GM23338 (cell line): Measurements from ENCODE around the gene WNK1. TPM values are rescaled to one million over a fixed set of nuclear protein-coding genes. Genes with fewer than 3 reads are reported as not detected.

ENCODE experiments used
- ATAC-seq: fragments of 200-7000 bp; cut with Tn5 transposase; 3 replicates; pipeline ENCODE4 v1.9.1; 2020
- DNase-seq: peaks from one replicate; pipeline ENCODE4 v3.0.0-alpha.2; 2015; ENCODE audit warnings: low spot score
- H2AFZ ChIP-seq: fragments of 200-600 bp; sonication (generic); 2 replicates; pipeline ENCODE4 v1.8.0; 2016; ENCODE audit warnings: antibody characterized with exemption, mild to moderate bottlenecking, moderate library complexity
- H3F3A ChIP-seq: fragments of 200-600 bp; sonication (generic); replicated peaks from 2 replicates; pipeline ENCODE4 v1.8.0; 2017; ENCODE audit warnings: antibody characterized with exemption, mixed run types, low read depth
- H3K27ac ChIP-seq: fragments of 200-600 bp; sonication (generic); 2 replicates; pipeline ENCODE4 v1.6.1; 2016; ENCODE audit warnings: low read depth
- H3K27me3 ChIP-seq: fragments of 200-600 bp; sonication (generic); 2 replicates; pipeline ENCODE4 v1.8.0; 2016; ENCODE audit warnings: mild to moderate bottlenecking, mixed run types, moderate library complexity; ENCODE audit not compliant: insufficient read depth
- H3K36me3 ChIP-seq: fragments of 200-600 bp; sonication (generic); 2 replicates; pipeline ENCODE4 v1.8.0; 2016; ENCODE audit warnings: mild to moderate bottlenecking; ENCODE audit not compliant: insufficient read depth
- H3K4me1 ChIP-seq: fragments of 200-600 bp; sonication (generic); 2 replicates; pipeline ENCODE4 v1.8.0; 2016; ENCODE audit warnings: mild to moderate bottlenecking, moderate library complexity; ENCODE audit not compliant: insufficient read depth
- H3K4me2 ChIP-seq: fragments of 200-600 bp; sonication (generic); 2 replicates; pipeline ENCODE4 v1.7.1; 2017; ENCODE audit warnings: mixed run types
- H3K4me3 ChIP-seq: fragments of 200-600 bp; sonication (generic); 2 replicates; pipeline ENCODE4 v1.6.1; 2016; ENCODE audit warnings: mixed run types
- H3K79me2 ChIP-seq: fragments of 200-600 bp; sonication (generic); replicated peaks from 2 replicates; pipeline ENCODE4 v1.8.0; 2017; ENCODE audit warnings: mild to moderate bottlenecking; ENCODE audit not compliant: insufficient read depth
- H3K9me2 ChIP-seq: fragments of 200-600 bp; sonication (generic); 2 replicates; pipeline ENCODE4 v1.8.0; 2017; ENCODE audit not compliant: insufficient read depth
- H4K20me1 ChIP-seq: fragments of 200-600 bp; sonication (generic); replicated peaks from 2 replicates; pipeline ENCODE4 v1.8.0; 2017; ENCODE audit warnings: mild to moderate bottlenecking; ENCODE audit not compliant: insufficient read depth
- H3K27ac Mint-ChIP-seq: 2 replicates; pipeline ENCODE4 v1.8.0; 2020; ENCODE audit warnings: inconsistent platforms, mild to moderate bottlenecking, moderate library complexity, mixed read lengths
- H3K27me3 Mint-ChIP-seq: 3 replicates; pipeline ENCODE4 v1.8.0; 2022; ENCODE audit warnings: low read depth, mild to moderate bottlenecking, moderate library complexity, mixed read lengths, inconsistent platforms; ENCODE audit not compliant: insufficient read depth, poor library complexity
- H3K36me3 Mint-ChIP-seq: 3 replicates; pipeline ENCODE4 v1.8.0; 2021; ENCODE audit warnings: low read depth, mild to moderate bottlenecking, inconsistent platforms, moderate library complexity, mixed read lengths
- H3K4me1 Mint-ChIP-seq: 3 replicates; pipeline ENCODE4 v1.8.0; 2020; ENCODE audit warnings: mild to moderate bottlenecking, inconsistent platforms, mixed read lengths
- H3K4me3 Mint-ChIP-seq: 3 replicates; pipeline ENCODE4 v1.8.0; 2021; ENCODE audit warnings: moderate library complexity, mild to moderate bottlenecking, inconsistent platforms, mixed read lengths
- H3K9me3 Mint-ChIP-seq: 3 replicates; pipeline ENCODE4 v1.8.0; 2020; ENCODE audit warnings: moderate library complexity, mild to moderate bottlenecking, inconsistent platforms, mixed read lengths
- CREB1 ChIP-seq: fragments of 250-450 bp; sonication (Bioruptor Pico); IDR thresholded peaks from 2 replicates; pipeline ENCODE4 v1.5.0; 2020; ENCODE audit warnings: low read depth, mild to moderate bottlenecking, moderate library complexity
- CTCF ChIP-seq, 2 experiments: fragments of 200-600 bp in 1 of 2; sonication (generic) in 1 of 2; conservative IDR thresholded peaks; 2 replicates each; pipeline versions ENCODE4 v1.5.1 to v1.6.1; 2016 to 2017; ENCODE audit warnings: antibody characterized with exemption in 2 of 2, low read depth in 2 of 2, mild to moderate bottlenecking in 2 of 2, moderate library complexity in 1 of 2
- ETS1 ChIP-seq: IDR thresholded peaks from 2 replicates; pipeline ENCODE4 v1.6.1; 2016; ENCODE audit warnings: antibody characterized with exemption
- EZH2 ChIP-seq: fragments of 200-600 bp; sonication (generic); IDR thresholded peaks from one replicate; pipeline ENCODE4 v1.8.0; 2017; ENCODE audit warnings: antibody characterized with exemption, mild to moderate bottlenecking, low read depth; ENCODE audit not compliant: unreplicated experiment
- EZH2phosphoT487 ChIP-seq: fragments of 200-600 bp; sonication (generic); IDR thresholded peaks from one replicate; pipeline ENCODE4 v1.8.1; 2018; ENCODE audit warnings: antibody characterized with exemption; ENCODE audit not compliant: unreplicated experiment
- JUNB ChIP-seq: IDR thresholded peaks from one replicate; pipeline ENCODE4 v1.6.1; 2016; ENCODE audit warnings: antibody characterized with exemption; ENCODE audit not compliant: unreplicated experiment
- NANOG ChIP-seq: IDR thresholded peaks from 2 replicates; pipeline ENCODE4 v1.6.1; 2016; ENCODE audit warnings: antibody characterized with exemption, borderline replicate concordance
- POLR2AphosphoS5 ChIP-seq: IDR thresholded peaks from 2 replicates; pipeline ENCODE4 v1.6.1; 2016; ENCODE audit warnings: antibody characterized with exemption, low read depth
- REST ChIP-seq: IDR thresholded peaks from one replicate; pipeline ENCODE4 v1.6.1; 2018; ENCODE audit warnings: antibody characterized with exemption; ENCODE audit not compliant: unreplicated experiment
- ZNF114 ChIP-seq: fragments of 250-450 bp; sonication (Bioruptor Pico); IDR thresholded peaks from 2 replicates; pipeline ENCODE4 v1.5.0; 2020; ENCODE audit warnings: mild to moderate bottlenecking, moderate library complexity
- ZNF331 ChIP-seq: fragments of 250-450 bp; sonication (Bioruptor Pico); IDR thresholded peaks from 2 replicates; pipeline ENCODE4 v1.5.0; 2020; ENCODE audit warnings: low read depth, mild to moderate bottlenecking, moderate library complexity
- polyA plus RNA-seq: library from polyadenylated mRNA; unstranded; fragments of >200 nt; fragmentation: Nextera tagmentation; extraction: Ambion mirVana; gene quantifications from 2 replicates; pipeline ENCODE4 v1.2.1, GENCODE V29; 2016
- total RNA-seq: library from RNA; depleted of rRNA; stranded (reverse); fragments of >200 nt; shearing (Covaris generic); gene quantifications from 2 replicates; pipeline ENCODE4 v1.2.3, GENCODE V29; 2014
- TF ChIP-seq, protein P1 (sequence below): fragments of 250-450 bp; sonication (Bioruptor Pico); IDR thresholded peaks from 2 replicates; pipeline ENCODE4 v1.5.0; 2020; ENCODE audit warnings: mild to moderate bottlenecking, moderate library complexity

WNK1 gene
- total and polyA plus RNA-seq, 2 experiments from 2014 or later = 86.8 to 114 TPM

- Histone ChIP-seq H3K79me2 (peaks cover 100% of the 10 kb centered on the region), H3K36me3 (no peaks in the 10 kb centered on the region), H3K4me2 (no peak overlapping the region), H3K9me2 (no peaks in the 10 kb centered on the region), H3F3A (no peaks in the 10 kb centered on the region), H3K27me3 (no peaks in the 10 kb centered on the region), H3K4me3 (no peak overlapping the region), H2AFZ (no peak overlapping the region), H3K4me1 (peaks cover 6% of the 10 kb centered on the region; the same call in 1 of the 2 replicates), H4K20me1 (peaks cover 40% of the 10 kb centered on the region), H3K27ac (no peak overlapping the region)
- H3K27me3 Mint-ChIP-seq = no peaks in the 10 kb centered on the region
- H3K36me3 Mint-ChIP-seq = no peaks in the 10 kb centered on the region
- no peak for TF ChIP-seq CREB1 (CRISPR knock-in tag)
- TF ChIP-seq CTCF (conservative IDR thresholded peaks at IDR 0.05; ENCODE audit: low read depth in 2 of 2) = no peak
- no peak for TF ChIP-seq EZH2
- TF ChIP-seq ZNF331 (CRISPR knock-in tag) = no peak
- TF ChIP-seq ETS1 = no peak
- TF ChIP-seq ZNF114 (CRISPR knock-in tag) = no peak
- no peak for TF ChIP-seq NANOG
- TF ChIP-seq POLR2AphosphoS5 = no peak
- no peak for TF ChIP-seq JUNB
- TF ChIP-seq, protein P1, sequence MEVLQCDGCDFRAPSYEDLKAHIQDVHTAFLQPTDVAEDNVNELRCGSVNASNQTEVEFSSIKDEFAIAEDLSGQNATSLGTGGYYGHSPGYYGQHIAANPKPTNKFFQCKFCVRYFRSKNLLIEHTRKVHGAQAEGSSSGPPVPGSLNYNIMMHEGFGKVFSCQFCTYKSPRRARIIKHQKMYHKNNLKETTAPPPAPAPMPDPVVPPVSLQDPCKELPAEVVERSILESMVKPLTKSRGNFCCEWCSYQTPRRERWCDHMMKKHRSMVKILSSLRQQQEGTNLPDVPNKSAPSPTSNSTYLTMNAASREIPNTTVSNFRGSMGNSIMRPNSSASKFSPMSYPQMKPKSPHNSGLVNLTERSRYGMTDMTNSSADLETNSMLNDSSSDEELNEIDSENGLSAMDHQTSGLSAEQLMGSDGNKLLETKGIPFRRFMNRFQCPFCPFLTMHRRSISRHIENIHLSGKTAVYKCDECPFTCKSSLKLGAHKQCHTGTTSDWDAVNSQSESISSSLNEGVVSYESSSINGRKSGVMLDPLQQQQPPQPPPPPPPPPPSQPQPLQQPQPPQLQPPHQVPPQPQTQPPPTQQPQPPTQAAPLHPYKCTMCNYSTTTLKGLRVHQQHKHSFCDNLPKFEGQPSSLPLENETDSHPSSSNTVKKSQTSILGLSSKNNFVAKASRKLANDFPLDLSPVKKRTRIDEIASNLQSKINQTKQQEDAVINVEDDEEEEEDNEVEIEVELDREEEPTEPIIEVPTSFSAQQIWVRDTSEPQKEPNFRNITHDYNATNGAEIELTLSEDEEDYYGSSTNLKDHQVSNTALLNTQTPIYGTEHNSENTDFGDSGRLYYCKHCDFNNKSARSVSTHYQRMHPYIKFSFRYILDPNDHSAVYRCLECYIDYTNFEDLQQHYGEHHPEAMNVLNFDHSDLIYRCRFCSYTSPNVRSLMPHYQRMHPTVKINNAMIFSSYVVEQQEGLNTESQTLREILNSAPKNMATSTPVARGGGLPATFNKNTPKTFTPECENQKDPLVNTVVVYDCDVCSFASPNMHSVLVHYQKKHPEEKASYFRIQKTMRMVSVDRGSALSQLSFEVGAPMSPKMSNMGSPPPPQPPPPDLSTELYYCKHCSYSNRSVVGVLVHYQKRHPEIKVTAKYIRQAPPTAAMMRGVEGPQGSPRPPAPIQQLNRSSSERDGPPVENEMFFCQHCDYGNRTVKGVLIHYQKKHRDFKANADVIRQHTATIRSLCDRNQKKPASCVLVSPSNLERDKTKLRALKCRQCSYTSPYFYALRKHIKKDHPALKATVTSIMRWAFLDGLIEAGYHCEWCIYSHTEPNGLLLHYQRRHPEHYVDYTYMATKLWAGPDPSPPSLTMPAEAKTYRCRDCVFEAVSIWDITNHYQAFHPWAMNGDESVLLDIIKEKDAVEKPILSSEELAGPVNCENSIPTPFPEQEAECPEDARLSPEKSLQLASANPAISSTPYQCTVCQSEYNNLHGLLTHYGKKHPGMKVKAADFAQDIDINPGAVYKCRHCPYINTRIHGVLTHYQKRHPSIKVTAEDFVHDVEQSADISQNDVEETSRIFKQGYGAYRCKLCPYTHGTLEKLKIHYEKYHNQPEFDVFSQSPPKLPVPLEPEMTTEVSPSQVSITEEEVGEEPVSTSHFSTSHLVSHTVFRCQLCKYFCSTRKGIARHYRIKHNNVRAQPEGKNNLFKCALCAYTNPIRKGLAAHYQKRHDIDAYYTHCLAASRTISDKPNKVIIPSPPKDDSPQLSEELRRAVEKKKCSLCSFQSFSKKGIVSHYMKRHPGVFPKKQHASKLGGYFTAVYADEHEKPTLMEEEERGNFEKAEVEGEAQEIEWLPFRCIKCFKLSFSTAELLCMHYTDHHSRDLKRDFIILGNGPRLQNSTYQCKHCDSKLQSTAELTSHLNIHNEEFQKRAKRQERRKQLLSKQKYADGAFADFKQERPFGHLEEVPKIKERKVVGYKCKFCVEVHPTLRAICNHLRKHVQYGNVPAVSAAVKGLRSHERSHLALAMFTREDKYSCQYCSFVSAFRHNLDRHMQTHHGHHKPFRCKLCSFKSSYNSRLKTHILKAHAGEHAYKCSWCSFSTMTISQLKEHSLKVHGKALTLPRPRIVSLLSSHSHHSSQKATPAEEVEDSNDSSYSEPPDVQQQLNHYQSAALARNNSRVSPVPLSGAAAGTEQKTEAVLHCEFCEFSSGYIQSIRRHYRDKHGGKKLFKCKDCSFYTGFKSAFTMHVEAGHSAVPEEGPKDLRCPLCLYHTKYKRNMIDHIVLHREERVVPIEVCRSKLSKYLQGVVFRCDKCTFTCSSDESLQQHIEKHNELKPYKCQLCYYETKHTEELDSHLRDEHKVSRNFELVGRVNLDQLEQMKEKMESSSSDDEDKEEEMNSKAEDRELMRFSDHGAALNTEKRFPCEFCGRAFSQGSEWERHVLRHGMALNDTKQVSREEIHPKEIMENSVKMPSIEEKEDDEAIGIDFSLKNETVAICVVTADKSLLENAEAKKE (CRISPR knock-in tag) = no peak
- TF ChIP-seq EZH2phosphoT487 = no peak
- no peak for TF ChIP-seq REST
- no peaks in the 10 kb centered on the region for H3K9me3 Mint-ChIP-seq
- no peak for DNase-seq
- peaks cover 27% of the 10 kb centered on the region for H3K4me1 Mint-ChIP-seq
- ATAC-seq = no peak
- no peak overlapping the region for H3K4me3 Mint-ChIP-seq
- H3K27ac Mint-ChIP-seq = no peak overlapping the region
These were observed 38.2 kb downstream of the WNK1 start for GRCh38 chr12:790608-791007.
